Ascending aorta (tissue), 2 donors: ENCODE results near the gene PRDM5. TPM values are rescaled to one million over a fixed set of nuclear protein-coding genes. Genes with fewer than 3 reads are reported as not detected.

ENCODE experiments used
- DNase-seq, 2 donors: peaks; one replicate each; pipeline ENCODE4 v3.0.0-alpha.2; 2019; ENCODE audit warnings: low spot score in 2 of 2
- H3K27ac ChIP-seq, 2 donors: fragments of 200-600 bp; sonication (generic); one replicate each; pipeline ENCODE4 v1.5.1; 2016 to 2017; ENCODE audit warnings: mild to moderate bottlenecking in 1 of 2
- H3K27me3 ChIP-seq: fragments of 200-600 bp; sonication (generic); one replicate; pipeline ENCODE4 v1.5.1; 2017
- H3K36me3 ChIP-seq, 2 donors: fragments of 200-600 bp; sonication (generic); one replicate each; pipeline ENCODE4 v1.5.1; 2016
- H3K4me1 ChIP-seq, 2 donors: fragments of 200-600 bp; sonication (generic); one replicate each; pipeline ENCODE4 v1.5.1; 2016 to 2017; ENCODE audit warnings: mild to moderate bottlenecking in 1 of 2
- H3K4me3 ChIP-seq, 2 donors: fragments of 200-600 bp; sonication (generic); one replicate each; pipeline ENCODE4 v1.5.1; 2016 to 2017; ENCODE audit warnings: mild to moderate bottlenecking in 1 of 2
- H3K9me3 ChIP-seq, 2 donors: fragments of 200-600 bp; sonication (generic); one replicate each; pipeline ENCODE4 v1.5.1; 2016
- CTCF ChIP-seq, 3 experiments: fragments of 200-600 bp in 2 of 3; fragments of 450-650 bp in 1 of 3; sonication (generic) in 2 of 3; IDR thresholded peaks; one replicate each; pipeline ENCODE4 v1.5.1; 2016 to 2019; ENCODE audit warnings: antibody characterized with exemption in 3 of 3, mild to moderate bottlenecking in 1 of 3, moderate library complexity in 1 of 3
- intact Hi-C: fragments of 100-400 bp; cut with DNase I; formaldehyde crosslinking; loops from one replicate; pipeline ENCODE4 v1.15.1; 2023
- total RNA-seq: library from RNA; depleted of rRNA; stranded (reverse); fragments of >200 nt; gene quantifications from one replicate; pipeline ENCODE4 v1.1.0, GENCODE V29; 2016

The PRDM5 gene
- total RNA-seq, 1 donor from 2014 or later, result 14.9 TPM

- no peak overlapping the region for H3K27ac ChIP-seq
- intact Hi-C loops, result no loop called here
- H3K27me3 ChIP-seq, result no peaks in the 10 kb centered on the region
- H3K36me3 ChIP-seq, result no peaks in the 10 kb centered on the region
- H3K9me3 ChIP-seq, result no peaks in the 10 kb centered on the region
- H3K4me1 ChIP-seq, result no peaks in the 10 kb centered on the region
- no peak overlapping the region for H3K4me3 ChIP-seq
- no peak for TF ChIP-seq CTCF (IDR thresholded peaks at IDR 0.05)
- no peak for DNase-seq
Measured at GRCh38 chr4:120874792-120875774, 47.4 kb downstream of the PRDM5 start.

GRCh38 chr4:120873554-120873953, 49.0 kb downstream of the PRDM5 start:
- H3K9me3 ChIP-seq, result no peaks in the 10 kb centered on the region
- intact Hi-C loops, result no loop called here
- no peaks in the 10 kb centered on the region for H3K4me1 ChIP-seq

GRCh38 chr4:120871173-120871572, 51.4 kb downstream of the PRDM5 start:
- TF ChIP-seq CTCF (IDR thresholded peaks at IDR 0.05), result no peak
- Histone ChIP-seq H3K4me1 (no peaks in the 10 kb centered on the region), H3K9me3 (no peaks in the 10 kb centered on the region), H3K27ac (no peak overlapping the region), H3K4me3 (no peak overlapping the region), H3K27me3 (no peaks in the 10 kb centered on the region), H3K36me3 (no peaks in the 10 kb centered on the region)
- intact Hi-C loops, result no loop called here
- no peak for DNase-seq

More at GRCh38 chr4:120873554-120873953, 49.0 kb downstream of the PRDM5 start:
- H3K4me3 ChIP-seq, result no peak overlapping the region
- H3K27me3 ChIP-seq, result no peaks in the 10 kb centered on the region
- no peaks in the 10 kb centered on the region for H3K36me3 ChIP-seq
- no peak overlapping the region for H3K27ac ChIP-seq
- TF ChIP-seq CTCF (IDR thresholded peaks at IDR 0.05), result no peak
- no peak for DNase-seq

- Histone ChIP-seq H3K27me3 (no peaks in the 10 kb centered on the region), H3K27ac (no peak overlapping the region), H3K9me3 (no peaks in the 10 kb centered on the region), H3K4me1 (no peaks in the 10 kb centered on the region), H3K36me3 (no peaks in the 10 kb centered on the region), H3K4me3 (no peak overlapping the region)
- no peak for TF ChIP-seq CTCF (IDR thresholded peaks at IDR 0.05)
- intact Hi-C loops, result no loop called here
- no peak for DNase-seq
Measured at GRCh38 chr4:120870279-120870673, 52.2 kb downstream of the PRDM5 start.

GRCh38 chr4:120869613-120870278, 52.8 kb downstream of the PRDM5 start:
- no peaks in the 10 kb centered on the region for H3K36me3 ChIP-seq
- TF ChIP-seq CTCF (IDR thresholded peaks at IDR 0.05), result no peak
- no peak for DNase-seq
- no peak overlapping the region for H3K4me3 ChIP-seq
- H3K9me3 ChIP-seq, result no peaks in the 10 kb centered on the region
- H3K4me1 ChIP-seq, result no peaks in the 10 kb centered on the region
- H3K27ac ChIP-seq, result no peak overlapping the region
- intact Hi-C loops, result no loop called here
- no peaks in the 10 kb centered on the region for H3K27me3 ChIP-seq
